ENCODE data around the gene C20orf96.
"Not testable (repeated sequence)": the region's sequence is repeated elsewhere in the genome, so short reads cannot be mapped to it uniquely, and the experiment has no call there.

Gene C20orf96

DNA sequence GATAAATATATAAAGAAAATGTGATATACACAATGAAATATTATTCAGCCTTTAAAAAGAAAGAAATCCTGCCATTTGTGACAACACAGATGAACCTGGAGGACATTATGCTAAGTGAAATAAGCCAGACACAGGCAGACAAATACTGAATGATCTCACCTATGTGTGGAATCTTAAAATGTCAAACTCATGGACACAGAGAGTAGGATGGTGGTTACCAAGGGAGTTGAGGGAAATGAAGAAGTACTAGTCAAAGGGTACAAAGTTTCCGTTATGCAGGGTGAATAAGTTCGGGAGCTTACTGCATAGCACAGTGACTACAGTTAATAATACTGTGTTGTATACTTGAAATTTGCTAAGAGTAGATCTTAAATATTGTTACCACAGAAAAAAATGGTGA is 47.6 kb downstream of the C20orf96 start:
- Histone ChIP-seq H3K36me3 (ENCODE audit: control insufficient read depth in 5 of 5, insufficient read depth in 5 of 5, low read length in 5 of 5) (no peaks in the 10 kb centered on the region), H3K9me3 (ENCODE audit: control insufficient read depth in 5 of 5, low read length in 5 of 5) (peaks cover 0 to 6% (median 0%) of the 10 kb centered on the region in 5 donors), H3K9ac (ENCODE audit: low read length in 5 of 5) (no peak overlapping the region), H3K27me3 (ENCODE audit: control insufficient read depth in 5 of 5, insufficient read depth in 4 of 5, low read length in 5 of 5) (no peaks in the 10 kb centered on the region), H3K4me1 (ENCODE audit: control insufficient read depth in 5 of 5, insufficient read depth in 5 of 5, low read length in 5 of 5) (peaks cover 0 to 13% (median 5%) of the 10 kb centered on the region in 5 donors), H3K27ac (ENCODE audit: low read depth, low read length) (no peak overlapping the region), H3K4me3 (ENCODE audit: low read depth in 1 of 5, low read length in 5 of 5) (no peak overlapping the region)

DNA sequence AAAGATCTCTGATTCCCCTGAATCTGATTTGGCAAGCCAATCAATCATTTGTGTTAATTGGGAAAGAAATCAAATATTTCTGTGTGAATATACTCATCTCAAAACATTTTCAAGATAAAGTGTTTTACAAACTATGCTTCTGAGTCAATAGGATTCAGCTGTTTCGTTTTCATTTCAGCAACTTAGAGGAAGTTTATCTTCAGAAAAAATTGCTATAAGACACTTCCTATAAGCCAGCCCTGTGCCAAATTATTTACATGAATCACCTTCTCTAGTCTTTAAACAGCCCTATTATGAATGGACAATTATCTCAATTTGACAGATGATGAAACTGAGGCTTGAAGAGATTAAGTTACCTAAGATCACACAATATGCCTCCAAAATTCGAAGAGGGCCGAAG is 52.6 kb downstream of the C20orf96 start:
- Histone ChIP-seq H3K9ac (ENCODE audit: low read length in 5 of 5) (peak overlapping the region in 1 of 5 donors; percentile 14), H3K9me3 (ENCODE audit: control insufficient read depth in 5 of 5, low read length in 5 of 5) (no peaks in the 10 kb centered on the region), H3K4me3 (ENCODE audit: low read depth in 1 of 5, low read length in 5 of 5) (peak overlapping the region in 2 of 5 donors; percentile 12 to 22), H3K27ac (ENCODE audit: low read depth, low read length) (peak overlapping the region; percentile 60), H3K27me3 (ENCODE audit: control insufficient read depth in 5 of 5, insufficient read depth in 4 of 5, low read length in 5 of 5) (no peaks in the 10 kb centered on the region), H3K4me1 (ENCODE audit: control insufficient read depth in 5 of 5, insufficient read depth in 5 of 5, low read length in 5 of 5) (peaks cover 3 to 33% (median 22%) of the 10 kb centered on the region in 5 donors), H3K36me3 (ENCODE audit: control insufficient read depth in 5 of 5, insufficient read depth in 5 of 5, low read length in 5 of 5) (no peaks in the 10 kb centered on the region)

DNA sequence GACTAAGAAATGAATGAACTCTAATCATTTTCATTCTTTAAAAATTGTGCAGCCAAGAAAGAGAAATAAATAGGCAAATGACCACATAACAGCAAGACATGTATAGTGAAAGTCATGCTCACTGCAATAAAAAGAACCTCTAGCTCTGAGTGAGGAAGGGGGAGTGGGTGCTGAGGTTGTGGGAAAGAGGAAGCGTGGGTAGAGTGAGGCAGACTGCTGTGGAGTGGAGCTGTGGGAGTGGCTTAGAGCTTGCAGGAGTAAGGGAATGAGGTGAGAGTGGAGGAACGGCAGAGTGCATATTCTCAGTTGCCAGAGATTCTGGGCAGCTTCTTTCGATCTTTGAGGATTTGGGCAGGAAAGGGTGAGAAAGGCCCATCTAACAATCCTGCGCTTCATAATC is 53.1 kb downstream of the C20orf96 start:
- peak overlapping the region; percentile 60 for H3K27ac ChIP-seq (ENCODE audit: low read depth, low read length)

DNA sequence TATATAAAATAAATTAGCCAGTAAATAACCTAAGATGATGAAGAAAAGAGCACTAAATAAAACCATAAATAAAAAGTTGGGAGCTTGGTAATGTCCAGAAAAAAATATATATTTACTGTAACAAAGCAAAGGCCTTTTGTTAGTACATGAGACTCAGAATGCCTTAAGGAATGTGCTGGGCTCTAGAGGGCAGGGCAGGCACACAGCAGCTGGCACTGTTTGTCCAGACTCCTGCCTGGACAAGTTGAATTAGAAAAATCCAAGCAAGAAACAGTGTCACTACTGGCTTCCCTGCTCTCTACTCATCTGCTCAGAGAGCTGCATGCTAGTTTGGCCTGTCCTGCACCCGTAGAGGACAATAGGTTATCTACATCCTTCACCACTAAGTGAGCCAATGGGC is 54.7 kb downstream of the C20orf96 start:
- H3K4me1 ChIP-seq (ENCODE audit: control insufficient read depth in 5 of 5, insufficient read depth in 5 of 5, low read length in 5 of 5) = peaks cover 3 to 33% (median 22%) of the 10 kb centered on the region in 5 donors
- no peaks in the 10 kb centered on the region for H3K9me3 ChIP-seq (ENCODE audit: control insufficient read depth in 5 of 5, low read length in 5 of 5)
- H3K4me3 ChIP-seq (ENCODE audit: low read depth in 1 of 5, low read length in 5 of 5) = no peak overlapping the region
- no peaks in the 10 kb centered on the region for H3K27me3 ChIP-seq (ENCODE audit: control insufficient read depth in 5 of 5, insufficient read depth in 4 of 5, low read length in 5 of 5)
- H3K27ac ChIP-seq (ENCODE audit: low read depth, low read length) = no peak overlapping the region
- H3K36me3 ChIP-seq (ENCODE audit: control insufficient read depth in 5 of 5, insufficient read depth in 5 of 5, low read length in 5 of 5) = no peaks in the 10 kb centered on the region
- H3K9ac ChIP-seq (ENCODE audit: low read length in 5 of 5) = peak overlapping the region in 1 of 5 donors; percentile 19

More for the DNA sequence above, 53.1 kb downstream of the C20orf96 start:
- H3K4me1 ChIP-seq (ENCODE audit: control insufficient read depth in 5 of 5, insufficient read depth in 5 of 5, low read length in 5 of 5) = peaks cover 3 to 33% (median 22%) of the 10 kb centered on the region in 5 donors
- H3K9ac ChIP-seq (ENCODE audit: low read length in 5 of 5) = peak overlapping the region in 1 of 5 donors; percentile 14
- no peaks in the 10 kb centered on the region for H3K27me3 ChIP-seq (ENCODE audit: control insufficient read depth in 5 of 5, insufficient read depth in 4 of 5, low read length in 5 of 5)
- H3K9me3 ChIP-seq (ENCODE audit: control insufficient read depth in 5 of 5, low read length in 5 of 5) = no peaks in the 10 kb centered on the region
- H3K4me3 ChIP-seq (ENCODE audit: low read depth in 1 of 5, low read length in 5 of 5) = peak overlapping the region in 2 of 5 donors; percentile 12 to 22
- no peaks in the 10 kb centered on the region for H3K36me3 ChIP-seq (ENCODE audit: control insufficient read depth in 5 of 5, insufficient read depth in 5 of 5, low read length in 5 of 5)

DNA sequence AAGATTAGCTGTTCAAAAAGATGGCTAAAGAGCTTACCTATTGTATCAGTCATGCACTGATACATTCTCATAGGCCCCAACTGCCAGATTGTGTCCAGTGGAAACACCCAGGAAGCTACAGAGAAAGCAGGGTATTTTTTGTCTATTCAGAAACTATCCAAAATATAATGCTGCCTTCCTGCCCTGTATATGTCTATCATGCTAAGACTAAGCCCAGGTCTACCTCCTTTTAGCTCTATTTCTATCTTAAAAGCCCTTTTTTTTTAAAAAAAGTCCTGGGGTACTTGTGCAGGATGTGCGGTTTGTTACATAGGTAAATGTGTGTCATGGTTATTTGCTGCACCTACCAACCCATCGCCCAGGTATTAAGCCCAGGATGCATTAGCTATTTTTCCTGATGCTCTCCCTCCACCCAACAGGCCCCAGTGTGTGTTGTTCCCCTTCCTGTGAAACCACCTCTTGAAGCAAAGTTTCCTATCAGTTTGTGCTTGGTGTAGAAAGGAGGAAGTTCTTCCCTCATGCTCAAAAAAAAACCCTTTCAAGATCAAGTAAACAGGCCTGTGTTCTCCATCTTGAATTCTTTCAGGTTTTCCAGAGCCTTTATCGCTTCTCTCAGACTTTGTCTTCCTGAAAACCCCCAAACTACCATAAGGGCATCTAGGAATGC is 63.0 kb downstream of the C20orf96 start:
- Histone ChIP-seq H3K9ac (ENCODE audit: low read length in 5 of 5) (no peak overlapping the region), H3K4me3 (ENCODE audit: low read depth in 1 of 5, low read length in 5 of 5) (no peak overlapping the region), H3K27ac (ENCODE audit: low read depth, low read length) (no peak overlapping the region), H3K36me3 (ENCODE audit: control insufficient read depth in 5 of 5, insufficient read depth in 5 of 5, low read length in 5 of 5) (no peaks in the 10 kb centered on the region), H3K9me3 (ENCODE audit: control insufficient read depth in 5 of 5, low read length in 5 of 5) (no peaks in the 10 kb centered on the region), H3K4me1 (ENCODE audit: control insufficient read depth in 5 of 5, insufficient read depth in 5 of 5, low read length in 5 of 5) (no peaks in the 10 kb centered on the region), H3K27me3 (ENCODE audit: control insufficient read depth in 5 of 5, insufficient read depth in 4 of 5, low read length in 5 of 5) (no peaks in the 10 kb centered on the region)

DNA sequence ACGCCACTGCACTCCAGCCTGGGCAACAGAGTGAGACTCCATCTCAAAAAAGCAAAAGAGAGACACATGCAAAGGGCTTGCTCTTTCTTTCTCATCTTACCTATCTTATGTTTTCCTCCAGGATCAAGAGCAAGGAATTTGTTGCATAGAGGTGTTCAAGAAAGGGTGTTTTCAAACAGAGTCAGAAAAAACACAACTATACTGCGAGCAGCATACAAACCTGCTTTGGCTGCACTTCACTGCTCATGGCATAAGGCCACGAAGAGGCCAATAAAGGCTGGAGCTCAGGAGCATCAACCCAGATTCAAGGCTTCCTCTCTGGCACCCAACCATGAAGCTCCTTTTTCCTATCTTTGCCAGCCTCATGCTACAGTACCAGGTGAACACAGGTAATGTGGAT is 63.6 kb downstream of the C20orf96 start, which contains the start of gene DEFB129:
Gene DEFB129 (plus strand): TSS at position 301 of the 400 bp plus-strand sequence. CDS start 31 bp downstream, at position 332.
- no peaks in the 10 kb centered on the region for H3K27me3 ChIP-seq (ENCODE audit: control insufficient read depth in 5 of 5, insufficient read depth in 4 of 5, low read length in 5 of 5)

DNA sequence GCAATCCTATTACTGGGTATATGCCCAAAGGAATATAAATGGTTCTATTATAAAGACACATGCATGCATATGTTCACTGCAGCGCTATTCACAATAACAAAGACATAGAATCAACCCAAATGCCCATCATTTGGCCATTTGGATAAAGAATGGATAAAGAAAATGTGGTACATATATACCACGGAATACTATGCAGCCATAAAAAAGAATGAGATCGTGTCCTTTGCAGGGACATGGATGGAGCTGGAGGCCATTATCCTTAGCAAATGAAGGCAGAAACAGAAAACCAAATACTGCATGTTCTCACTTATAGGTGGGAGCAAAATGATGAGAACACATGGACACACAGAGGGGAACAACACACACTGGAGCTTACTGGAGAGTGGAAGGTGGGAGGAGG is 64.7 kb downstream of the C20orf96 start:
- H3K27me3 ChIP-seq (ENCODE audit: control insufficient read depth in 5 of 5, insufficient read depth in 4 of 5, low read length in 5 of 5); H3K4me1 ChIP-seq (ENCODE audit: control insufficient read depth in 5 of 5, insufficient read depth in 5 of 5, low read length in 5 of 5); H3K9me3 ChIP-seq (ENCODE audit: control insufficient read depth in 5 of 5, low read length in 5 of 5); H3K27ac ChIP-seq (ENCODE audit: low read depth, low read length); H3K9ac ChIP-seq (ENCODE audit: low read length in 5 of 5); H3K36me3 ChIP-seq (ENCODE audit: control insufficient read depth in 5 of 5, insufficient read depth in 5 of 5, low read length in 5 of 5); H3K4me3 ChIP-seq (ENCODE audit: low read depth in 1 of 5, low read length in 5 of 5): not testable (repeated sequence)

More for the DNA sequence above, 63.6 kb downstream of the C20orf96 start, which contains the start of gene DEFB129:
- Histone ChIP-seq H3K4me3 (ENCODE audit: low read depth in 1 of 5, low read length in 5 of 5) (no peak within 1 kb of the TSS), H3K9ac (ENCODE audit: low read length in 5 of 5) (no peak within 1 kb of the TSS), H3K36me3 (ENCODE audit: control insufficient read depth in 5 of 5, insufficient read depth in 5 of 5, low read length in 5 of 5) (no peaks in the 10 kb centered on the region), H3K9me3 (ENCODE audit: control insufficient read depth in 5 of 5, low read length in 5 of 5) (no peaks in the 10 kb centered on the region), H3K4me1 (ENCODE audit: control insufficient read depth in 5 of 5, insufficient read depth in 5 of 5, low read length in 5 of 5) (no peaks in the 10 kb centered on the region), H3K27ac (ENCODE audit: low read depth, low read length) (no peak within 1 kb of the TSS)

DNA sequence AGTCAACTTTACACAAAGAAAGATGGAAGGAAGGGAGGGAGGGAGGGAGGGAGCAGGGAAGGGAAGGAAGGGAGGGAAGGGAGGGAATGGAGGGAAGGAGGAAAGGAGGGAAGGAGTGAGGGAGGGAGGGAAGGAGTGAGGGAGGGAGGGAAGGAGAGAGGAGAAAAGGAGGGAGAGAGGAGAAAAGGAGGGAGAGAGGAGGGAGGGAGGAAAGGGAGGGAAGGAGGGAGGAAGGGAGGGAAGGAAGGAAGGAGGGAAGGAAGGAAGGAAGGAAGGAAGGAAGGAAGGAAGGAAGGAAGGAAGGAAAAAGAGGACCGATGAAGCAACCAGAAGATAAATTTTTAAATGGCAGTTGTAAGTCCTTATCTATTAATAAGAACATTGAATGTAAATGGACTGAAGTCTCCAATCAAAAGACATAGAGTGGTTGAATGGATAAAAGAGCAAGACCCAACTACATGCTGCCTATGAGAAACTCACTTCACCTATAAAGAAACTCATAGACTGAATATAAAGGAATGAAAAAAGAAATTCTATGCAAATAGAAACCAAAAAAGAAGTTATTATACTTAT is 69.2 kb downstream of the C20orf96 start:
- Histone ChIP-seq H3K9me3 (ENCODE audit: control insufficient read depth in 5 of 5, low read length in 5 of 5) (no peaks in the 10 kb centered on the region), H3K27me3 (ENCODE audit: control insufficient read depth in 5 of 5, insufficient read depth in 4 of 5, low read length in 5 of 5) (peaks cover 0 to 9% (median 2%) of the 10 kb centered on the region in 5 donors), H3K27ac (ENCODE audit: low read depth, low read length) (no peak overlapping the region), H3K36me3 (ENCODE audit: control insufficient read depth in 5 of 5, insufficient read depth in 5 of 5, low read length in 5 of 5) (no peaks in the 10 kb centered on the region), H3K9ac (ENCODE audit: low read length in 5 of 5) (no peak overlapping the region), H3K4me1 (ENCODE audit: control insufficient read depth in 5 of 5, insufficient read depth in 5 of 5, low read length in 5 of 5) (no peaks in the 10 kb centered on the region), H3K4me3 (ENCODE audit: low read depth in 1 of 5, low read length in 5 of 5) (no peak overlapping the region)
